Stimulated activated naive CD8-positive, alpha-beta T cell treated with anti-CD3 and anti-CD28 coated beads, Interleukin-15, amount 100 ng/mL, for 72 hours (primary cell): ENCODE results near the gene TAMALIN.
A peak's percentile ranks its signal among the peaks of the same experiment; 100 is the strongest.

ENCODE experiments used
- ATAC-seq: fragments of 150-1000 bp; cut with Tn5 transposase; 2 replicates; pipeline ENCODE4 v1.10.0; 2021; ENCODE audit warnings: mild to moderate bottlenecking, moderate library complexity
- DNase-seq, 2 donors: peaks; one replicate each; pipeline ENCODE4 v3.0.0; 2021 to 2022
- H3K27ac Mint-ChIP-seq, 2 donors: one replicate each; pipeline ENCODE4 v1.8.0; 2022; ENCODE audit warnings: mild to moderate bottlenecking in 2 of 2, mixed read lengths in 2 of 2, moderate library complexity in 2 of 2
- H3K27me3 Mint-ChIP-seq: one replicate; pipeline ENCODE4 v1.8.0; 2022; ENCODE audit warnings: mixed read lengths
- H3K4me1 Mint-ChIP-seq: one replicate; pipeline ENCODE4 v1.8.0; 2022; ENCODE audit warnings: mild to moderate bottlenecking, mixed read lengths
- H3K4me3 Mint-ChIP-seq, 2 donors: one replicate each; pipeline ENCODE4 v1.8.0; 2022; ENCODE audit warnings: mild to moderate bottlenecking in 2 of 2, mixed read lengths in 2 of 2, moderate library complexity in 1 of 2
- H3K9me3 Mint-ChIP-seq, 2 donors: one replicate each; pipeline ENCODE4 v1.8.0; 2022; ENCODE audit warnings: mixed read lengths in 2 of 2

TAMALIN gene

DNA sequence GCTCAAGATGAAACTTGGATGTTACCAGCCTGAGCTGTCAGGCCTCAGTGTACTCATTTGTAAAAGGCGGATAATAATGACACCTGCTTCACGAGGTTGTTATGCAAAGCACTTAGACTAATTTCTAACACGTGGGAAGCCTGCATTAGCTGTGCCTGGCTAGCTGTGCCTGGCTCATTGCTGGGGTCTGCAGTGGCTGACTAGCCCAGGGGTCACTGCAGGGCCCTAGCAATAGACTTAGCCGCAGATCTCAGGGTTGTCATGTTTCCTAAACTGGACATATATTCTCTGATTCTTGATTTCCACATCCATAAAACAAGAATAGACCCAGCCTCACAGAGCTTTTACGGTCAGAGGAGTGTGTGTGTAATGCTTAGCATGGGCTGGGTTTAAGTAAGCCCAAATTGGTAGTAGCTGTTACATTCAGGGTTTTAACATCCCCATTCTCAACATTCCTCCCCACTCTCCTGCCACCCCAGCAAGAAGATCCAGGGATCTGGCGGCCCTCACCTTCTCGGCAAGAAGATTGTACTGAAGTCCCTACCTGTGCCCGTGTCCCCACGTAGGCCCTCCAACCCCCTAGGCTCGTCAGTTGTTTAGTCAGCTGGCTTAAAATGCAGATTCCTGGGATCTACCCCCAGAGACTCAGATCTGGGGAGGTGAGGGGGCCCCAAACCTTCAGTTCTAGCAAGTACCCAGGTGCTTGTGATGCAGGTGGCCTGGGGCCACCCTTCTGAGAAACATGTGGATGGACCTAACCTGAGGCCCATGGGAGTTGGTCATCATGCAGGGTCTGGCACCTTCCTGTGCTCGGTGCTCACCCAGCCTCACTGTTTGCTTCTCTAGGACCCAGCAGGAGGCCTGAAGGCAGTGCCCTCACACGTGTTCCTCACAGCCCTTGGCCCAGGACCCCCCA, 53.1 kb downstream of the TAMALIN start:
- no peaks in the 10 kb centered on the region for H3K9me3 Mint-ChIP-seq
- no peak for ATAC-seq
- no peak for DNase-seq
- H3K4me1 Mint-ChIP-seq, result peaks cover 21% of the 10 kb centered on the region
- no peak overlapping the region for H3K27ac Mint-ChIP-seq
- no peaks in the 10 kb centered on the region for H3K27me3 Mint-ChIP-seq
- no peak overlapping the region for H3K4me3 Mint-ChIP-seq

DNA sequence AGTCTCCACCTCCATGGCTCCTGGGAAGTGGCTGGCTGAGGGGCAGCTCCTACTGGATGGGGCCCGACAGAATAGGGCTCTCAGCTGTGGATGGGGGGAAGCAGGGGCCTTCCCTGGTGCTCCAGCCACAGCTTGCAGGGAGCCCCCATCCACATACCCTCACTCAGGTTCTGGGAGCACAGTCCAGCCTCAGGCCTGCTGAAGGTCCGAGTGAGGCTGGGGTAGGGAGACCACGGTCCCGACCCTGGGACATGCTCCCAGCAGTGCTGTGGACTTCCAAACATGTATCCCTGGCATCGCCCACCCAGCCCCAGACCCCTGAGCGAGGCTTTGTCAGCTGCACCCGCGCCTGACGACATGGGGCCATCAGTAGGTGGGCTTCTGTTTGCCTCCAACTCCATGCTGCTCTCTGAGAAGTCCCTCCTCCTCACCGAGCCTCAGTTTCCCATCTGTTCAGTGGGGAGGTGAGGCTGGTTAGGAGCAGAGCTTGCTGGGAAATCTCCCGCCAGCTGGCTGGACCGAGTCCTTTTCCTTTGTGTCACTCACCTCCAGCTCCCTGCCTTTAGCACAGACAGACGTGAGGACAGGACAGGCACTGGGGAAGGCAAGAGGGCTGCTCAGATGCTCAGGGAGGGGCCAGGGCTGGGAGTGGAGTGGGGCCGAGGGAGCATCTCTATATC, 53.9 kb downstream of the TAMALIN start:
- ATAC-seq, result no peak
- peaks cover 16% of the 10 kb centered on the region for H3K4me1 Mint-ChIP-seq

DNA sequence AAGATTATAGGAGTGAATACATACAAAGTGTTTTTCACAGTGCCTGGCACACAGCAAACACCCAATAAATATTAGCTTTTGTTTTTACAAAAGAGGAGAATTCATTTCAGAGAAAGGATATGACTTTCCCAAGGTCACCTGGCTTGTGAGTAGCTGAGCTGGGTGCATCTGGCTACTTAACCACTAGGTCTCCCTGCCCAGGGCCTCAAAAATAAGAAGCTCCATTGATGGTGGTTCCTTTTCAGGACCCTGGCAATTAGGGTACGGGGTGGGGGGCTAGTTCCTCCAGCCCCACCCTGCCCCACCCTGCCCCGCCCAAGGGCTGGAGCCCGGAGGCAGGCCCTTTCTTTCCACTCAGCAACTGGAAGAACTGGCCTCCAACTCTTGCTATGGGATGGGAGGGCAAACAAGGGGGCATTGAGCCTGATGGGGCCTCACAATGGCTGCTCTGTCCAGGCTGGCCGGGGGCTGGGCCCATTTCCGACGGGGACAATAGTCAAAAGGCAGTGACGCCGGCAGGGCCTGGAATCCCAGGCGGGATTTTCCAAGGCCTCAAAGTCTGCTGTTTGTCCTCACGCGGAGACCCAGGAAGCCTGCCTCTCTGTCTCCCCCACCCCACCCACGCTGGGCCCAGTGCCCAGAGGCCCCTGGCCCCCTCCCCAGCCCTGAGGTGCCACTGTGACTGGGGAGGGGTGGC, 54.9 kb downstream of the TAMALIN start:
- Mint-ChIP-seq H3K27ac (no peak overlapping the region), H3K27me3 (no peaks in the 10 kb centered on the region), H3K4me1 (peaks cover 14% of the 10 kb centered on the region), H3K4me3 (no peak overlapping the region), H3K9me3 (no peaks in the 10 kb centered on the region)
- no peak for DNase-seq
- ATAC-seq, result no peak

More for the DNA sequence above, 53.9 kb downstream of the TAMALIN start:
- H3K27me3 Mint-ChIP-seq, result no peaks in the 10 kb centered on the region
- H3K4me3 Mint-ChIP-seq, result no peak overlapping the region
- no peaks in the 10 kb centered on the region for H3K9me3 Mint-ChIP-seq
- H3K27ac Mint-ChIP-seq, result no peak overlapping the region
- DNase-seq, result no peak

- DNase-seq (no peak), ATAC-seq (no peak)
- Mint-ChIP-seq H3K27me3 (no peaks in the 10 kb centered on the region), H3K4me3 (no peak overlapping the region), H3K9me3 (no peaks in the 10 kb centered on the region), H3K4me1 (peaks cover 9% of the 10 kb centered on the region), H3K27ac (no peak overlapping the region)
Observed at GRCh38 chr12:52062167-52063081, 55.7 kb downstream of the TAMALIN start.

DNA sequence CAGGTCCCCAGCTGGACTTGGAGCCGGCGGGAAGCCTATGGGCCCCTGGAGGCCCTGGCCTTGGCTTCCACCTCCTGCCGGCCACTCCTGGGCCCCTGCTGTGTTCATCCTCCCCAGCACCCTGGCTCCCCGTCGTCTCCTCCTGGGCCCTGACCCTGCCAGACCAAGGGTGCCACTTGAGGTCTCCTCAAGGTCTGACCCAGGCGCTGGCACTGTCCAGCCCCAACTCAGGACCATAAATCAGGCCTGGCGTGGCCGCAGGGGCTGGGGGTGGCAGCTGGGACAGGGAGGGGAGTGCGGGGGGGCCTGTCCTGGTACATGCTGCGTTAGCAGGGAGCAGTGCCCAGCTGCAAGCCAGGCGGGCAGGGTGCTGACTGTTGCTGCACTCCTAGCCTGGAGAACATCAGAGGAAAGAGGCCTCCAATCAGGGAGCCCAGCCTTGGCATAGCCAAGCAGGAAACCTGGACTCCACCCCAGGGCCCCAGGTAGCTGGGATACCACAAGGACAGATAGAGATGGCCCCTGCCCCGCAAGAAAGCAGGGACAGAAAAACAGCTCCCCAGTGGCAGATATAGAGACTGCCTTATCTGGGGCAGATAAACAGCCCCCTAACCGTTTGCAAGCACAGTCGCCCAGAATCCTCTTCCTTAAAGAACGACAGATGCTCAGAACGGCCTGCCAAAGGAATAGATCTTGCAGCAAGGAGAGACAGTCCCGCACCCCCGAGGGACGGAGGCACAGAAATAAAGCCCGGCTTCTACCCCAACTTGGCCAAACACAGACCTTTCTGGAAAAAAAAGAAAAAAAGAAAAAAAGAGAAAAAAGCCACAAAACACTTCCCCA, 56.6 kb downstream of the TAMALIN start:
- H3K27ac Mint-ChIP-seq, result peak overlapping the region in 1 of 2 donors; percentile 30
- H3K27me3 Mint-ChIP-seq, result no peaks in the 10 kb centered on the region
- ATAC-seq (no peak), DNase-seq (no peak)
- no peaks in the 10 kb centered on the region for H3K9me3 Mint-ChIP-seq
- peaks cover 8% of the 10 kb centered on the region for H3K4me1 Mint-ChIP-seq
- no peak overlapping the region for H3K4me3 Mint-ChIP-seq

GRCh38 chr12:52063981-52064649, 57.4 kb downstream of the TAMALIN start:
- no peaks in the 10 kb centered on the region for H3K27me3 Mint-ChIP-seq
- no peak overlapping the region for H3K27ac Mint-ChIP-seq
- peaks cover 8% of the 10 kb centered on the region for H3K4me1 Mint-ChIP-seq
- ATAC-seq (no peak), DNase-seq (no peak)
- H3K9me3 Mint-ChIP-seq, result no peaks in the 10 kb centered on the region
- H3K4me3 Mint-ChIP-seq, result no peak overlapping the region
